K562 (cell line): ENCODE results near the gene ATXN1. TPM values are rescaled to one million over a fixed set of nuclear protein-coding genes. Genes with fewer than 3 reads are reported as not detected.

Experiments
- CREM ChIP-seq: IDR thresholded peaks from 2 replicates; pipeline ENCODE4 v1.6.1; 2014; ENCODE audit warnings: antibody characterized with exemption, low read depth
- GMEB1 ChIP-seq: fragments of 250-450 bp; sonication (Bioruptor Pico); IDR thresholded peaks from 2 replicates; pipeline ENCODE4 v1.4.0; 2020; ENCODE audit warnings: mild to moderate bottlenecking
- HNRNPLL ChIP-seq: fragments of 200-400 bp; formaldehyde crosslinking; IDR thresholded peaks from 2 replicates; pipeline ENCODE4 v1.6.1; 2017; ENCODE audit warnings: low read length, low read depth, mild to moderate bottlenecking; ENCODE audit not compliant: poor library complexity, severe bottlenecking
- JUN ChIP-seq, 2 experiments: sonication (generic) in 1 of 2; formaldehyde crosslinking in 1 of 2; IDR thresholded peaks; 2 replicates each; pipeline versions ENCODE4 v1.6.1 to v1.8.0; 2012 to 2022; ENCODE audit warnings: borderline replicate concordance in 2 of 2, mild to moderate bottlenecking in 2 of 2, improper control_type of control experiment in 1 of 2, low read depth in 1 of 2, low read length in 1 of 2, missing genetic modification reagents in 1 of 2
- SMAD4 ChIP-seq: fragments of 250-450 bp; sonication (Bioruptor Pico); conservative IDR thresholded peaks from 2 replicates; pipeline ENCODE4 v1.8.0; 2021; ENCODE audit warnings: inconsistent platforms, mild to moderate bottlenecking, moderate library complexity
- TEAD4 ChIP-seq, 2 experiments: sonication (generic) in 1 of 2; formaldehyde crosslinking in 1 of 2; IDR thresholded peaks; 2 replicates each; pipeline versions ENCODE4 v1.6.1 to v1.8.0; 2012 to 2022; ENCODE audit warnings: borderline replicate concordance in 1 of 2, inconsistent platforms in 1 of 2, low read length in 1 of 2, mild to moderate bottlenecking in 1 of 2, missing genetic modification reagents in 1 of 2
- UBTF ChIP-seq, 2 experiments: IDR thresholded peaks; 2 replicates each; pipeline ENCODE4 v1.6.1; 2012; ENCODE audit warnings: improper control_type of control experiment in 2 of 2, low read depth in 2 of 2, low read length in 2 of 2, borderline replicate concordance in 1 of 2
- YY1 ChIP-seq, 3 experiments: IDR thresholded peaks; 2 replicates each; pipeline ENCODE4 v1.6.1; 2011; ENCODE audit warnings: low read length in 2 of 3, mild to moderate bottlenecking in 2 of 3, moderate library complexity in 2 of 3, borderline replicate concordance in 1 of 3, control low read depth in 1 of 3, low read depth in 1 of 3; ENCODE audit not compliant: insufficient read depth in 3 of 3, insufficient replicate concordance in 2 of 3, control insufficient read depth in 1 of 3, insufficient read length in 1 of 3; ENCODE audit errors: extremely low read depth in 1 of 3
- ZNF277 ChIP-seq: fragments of 250-450 bp; sonication (Bioruptor Pico); IDR thresholded peaks from 2 replicates; pipeline ENCODE4 v1.8.0; 2022; ENCODE audit warnings: inconsistent platforms, mild to moderate bottlenecking, moderate library complexity, borderline replicate concordance
- ZNF707 ChIP-seq: fragments of 250-450 bp; sonication (Bioruptor Pico); conservative IDR thresholded peaks from 2 replicates; pipeline ENCODE4 v1.8.0; 2022; ENCODE audit warnings: inconsistent platforms, mild to moderate bottlenecking, moderate library complexity
- polyA plus RNA-seq, 8 experiments: library from polyadenylated mRNA; depleted of rRNA in 4 of 8; stranded (reverse) in 5 of 8; unstranded in 3 of 8; fragments of >200 nt; fragmentation: Nextera tagmentation in 2 of 8; fragmentation: Illumina TruSeq in 1 of 8; extraction: Ambion mirVana in 2 of 8; extraction: Trizol in 1 of 8; gene quantifications; 2 replicates each; pipeline versions ENCODE4 v1.2.1 to v1.2.3, GENCODE V29; 2011 to 2014; ENCODE audit warnings: inconsistent platforms in 1 of 8, missing spikeins in 1 of 8
- total RNA-seq, 7 experiments: library from RNA; depleted of rRNA in 6 of 7; stranded (reverse); fragments of >200 nt in 6 of 7; fragmentation: Illumina TruSeq in 2 of 7; extraction: Trizol in 2 of 7; gene quantifications; 2 replicates each; pipeline versions ENCODE4 v1.2.1 to v1.2.3, GENCODE V29; 2011 to 2021; ENCODE audit warnings: low replicate concordance in 1 of 7

ATXN1 gene
- total and polyA plus RNA-seq, 9 of the 15 experiments (the other 6 are each of a cell fraction or from before 2014, with no cell fraction given): under 0.01 to 1.2 (median 0.58) TPM

- TF ChIP-seq SMAD4 (CRISPR knock-in tag) (0 out of 2 replicates have a peak, but pooled peaks have one; percentile 50), HNRNPLL (peak; percentile 58), YY1 (IDR thresholded peaks at IDR 0.05; ENCODE audit: borderline replicate concordance in 1 of 3, control insufficient read depth in 1 of 3, extremely low read depth in 1 of 3, insufficient read depth in 3 of 3, insufficient read length in 1 of 3, insufficient replicate concordance in 2 of 3, low read depth in 1 of 3, low read length in 2 of 3) (peak; percentile 59 to 95 (median 88)), GMEB1 (CRISPR knock-in tag) (0 out of 2 replicates have a peak, but pooled peaks have one; percentile 7), ZNF277 (CRISPR knock-in tag) (no peak), ZNF707 (CRISPR knock-in tag) (no peak), TEAD4 (IDR thresholded peaks at IDR 0.05; ENCODE audit: low read length) (peak; percentile 52; the same call in 1 of the 2 replicates), TEAD4 (CRISPR knock-in tag; IDR thresholded peaks at IDR 0.05; ENCODE audit: borderline replicate concordance) (no peak), UBTF (IDR thresholded peaks at IDR 0.05; ENCODE audit: borderline replicate concordance in 1 of 2, low read depth in 2 of 2, low read length in 2 of 2) (0 out of 4 replicates have a peak, but pooled peaks of 1 of the 2 experiments have one; percentile 29), CREM (peak; percentile 32; the same call in 1 of the 2 replicates), JUN (IDR thresholded peaks at IDR 0.05; ENCODE audit: borderline replicate concordance, low read depth, low read length) (peak; percentile 85), JUN (CRISPR knock-in tag; IDR thresholded peaks at IDR 0.05; ENCODE audit: borderline replicate concordance) (no peak)
These were observed 408.3 kb downstream of the ATXN1 start (continued) for GRCh38 chr6:16352821-16353438.
